Fibroblast of lung (primary cell): ENCODE measurements around the gene AADACL4.

ENCODE experiments used
- EZH2 ChIP-seq: IDR thresholded peaks from 2 replicates; pipeline ENCODE4 v1.5.1; 2012; ENCODE audit warnings: low read length, control low read depth, mild to moderate bottlenecking; ENCODE audit errors: missing control alignments
- TF ChIP-seq, protein P1 (sequence below), 2 donors: IDR thresholded peaks in 1 of 2; conservative IDR thresholded peaks in 1 of 2; 1 replicate in 1 of 2; 2 replicates in 1 of 2; pipeline ENCODE4 v1.5.1; 2011 to 2012; ENCODE audit warnings: low read length in 2 of 2, control low read depth in 1 of 2, inconsistent platforms in 1 of 2, low read depth in 1 of 2, mild to moderate bottlenecking in 1 of 2

DNA sequence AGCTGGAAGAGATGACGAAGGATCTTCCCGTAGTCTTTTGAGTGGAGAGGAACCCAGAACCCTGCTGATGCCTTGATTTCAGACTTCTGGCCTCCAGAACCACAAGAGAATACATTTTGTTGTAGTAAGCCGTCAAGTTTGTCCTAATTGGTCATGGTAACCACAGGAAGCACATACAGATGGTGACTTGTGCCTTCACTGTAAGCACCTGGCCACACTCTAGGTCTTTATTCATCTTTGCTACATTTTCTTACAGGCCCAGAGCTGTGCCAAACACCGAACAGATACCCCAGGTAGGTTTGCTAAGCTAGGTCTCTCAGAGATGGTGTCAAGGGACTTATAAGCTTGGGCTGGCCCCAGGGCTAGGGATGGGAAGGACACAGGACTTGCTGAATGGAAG, 30.7 kb upstream of the AADACL4 start:
- TF ChIP-seq, protein P1, sequence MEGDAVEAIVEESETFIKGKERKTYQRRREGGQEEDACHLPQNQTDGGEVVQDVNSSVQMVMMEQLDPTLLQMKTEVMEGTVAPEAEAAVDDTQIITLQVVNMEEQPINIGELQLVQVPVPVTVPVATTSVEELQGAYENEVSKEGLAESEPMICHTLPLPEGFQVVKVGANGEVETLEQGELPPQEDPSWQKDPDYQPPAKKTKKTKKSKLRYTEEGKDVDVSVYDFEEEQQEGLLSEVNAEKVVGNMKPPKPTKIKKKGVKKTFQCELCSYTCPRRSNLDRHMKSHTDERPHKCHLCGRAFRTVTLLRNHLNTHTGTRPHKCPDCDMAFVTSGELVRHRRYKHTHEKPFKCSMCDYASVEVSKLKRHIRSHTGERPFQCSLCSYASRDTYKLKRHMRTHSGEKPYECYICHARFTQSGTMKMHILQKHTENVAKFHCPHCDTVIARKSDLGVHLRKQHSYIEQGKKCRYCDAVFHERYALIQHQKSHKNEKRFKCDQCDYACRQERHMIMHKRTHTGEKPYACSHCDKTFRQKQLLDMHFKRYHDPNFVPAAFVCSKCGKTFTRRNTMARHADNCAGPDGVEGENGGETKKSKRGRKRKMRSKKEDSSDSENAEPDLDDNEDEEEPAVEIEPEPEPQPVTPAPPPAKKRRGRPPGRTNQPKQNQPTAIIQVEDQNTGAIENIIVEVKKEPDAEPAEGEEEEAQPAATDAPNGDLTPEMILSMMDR (conservative IDR thresholded peaks at IDR 0.05 in 1 of 2, IDR thresholded peaks at IDR 0.05 in 1 of 2; ENCODE audit: low read depth in 1 of 2, low read length in 2 of 2): no peak
- TF ChIP-seq EZH2: no peak
